Right atrium auricular region (tissue), 2 donors: ENCODE measurements around the gene SPRY4. TPM values are rescaled to one million over a fixed set of nuclear protein-coding genes. Genes with fewer than 3 reads are reported as not detected.

Source experiments
- DNase-seq: peaks from one replicate; pipeline ENCODE4 v3.0.0-alpha.2; 2019; ENCODE audit warnings: low spot score
- H3K27ac ChIP-seq, 2 donors: fragments of 200-600 bp; sonication (generic); 1 replicate in 1 of 2; 2 replicates in 1 of 2; pipeline ENCODE4 v1.5.1; 2016 to 2019
- H3K27me3 ChIP-seq, 2 donors: fragments of 200-600 bp; sonication (generic); one replicate each; pipeline versions ENCODE4 v1.5.1 to v1.6.0; 2017 to 2019
- H3K36me3 ChIP-seq: fragments of 200-600 bp; sonication (generic); one replicate; pipeline ENCODE4 v1.5.1; 2016
- H3K4me1 ChIP-seq, 2 donors: fragments of 200-600 bp; sonication (generic); one replicate each; pipeline versions ENCODE4 v1.5.1 to v1.6.0; 2017 to 2019
- H3K4me3 ChIP-seq, 2 donors: fragments of 200-600 bp; sonication (generic); 1 replicate in 1 of 2; 2 replicates in 1 of 2; pipeline ENCODE4 v1.5.1; 2017 to 2019; ENCODE audit warnings: mild to moderate bottlenecking in 1 of 2, moderate library complexity in 1 of 2
- H3K9me3 ChIP-seq, 2 donors: fragments of 200-600 bp; sonication (generic); one replicate each; pipeline ENCODE4 v1.5.1; 2019
- CTCF ChIP-seq, 2 donors: fragments of 200-600 bp; sonication (generic); IDR thresholded peaks; one replicate each; pipeline ENCODE4 v1.5.1; 2019; ENCODE audit warnings: antibody characterized with exemption in 2 of 2
- total RNA-seq, 2 donors: library from RNA; depleted of rRNA; stranded (reverse); fragments of >200 nt; gene quantifications; one replicate each; pipeline ENCODE4 v1.1.0, GENCODE V29; 2016

Gene SPRY4
- total RNA-seq, 2 donors from 2014 or later: 19.9 to 33.7 TPM

- peak overlapping the region; percentile 85 to 89 for H3K27ac ChIP-seq
- peak overlapping the region; percentile 3 to 79 for H3K4me3 ChIP-seq
- H3K4me1 ChIP-seq: peaks cover 0 to 86% of the 10 kb centered on the region in 2 donors
- no peaks in the 10 kb centered on the region for H3K36me3 ChIP-seq
- no peak for TF ChIP-seq CTCF (IDR thresholded peaks at IDR 0.05)
- H3K9me3 ChIP-seq: no peaks in the 10 kb centered on the region
- DNase-seq: no peak
- H3K27me3 ChIP-seq: no peaks in the 10 kb centered on the region
Observed at GRCh38 chr5:142319560-142320429, 5.0 kb downstream of the SPRY4 start.

DNA sequence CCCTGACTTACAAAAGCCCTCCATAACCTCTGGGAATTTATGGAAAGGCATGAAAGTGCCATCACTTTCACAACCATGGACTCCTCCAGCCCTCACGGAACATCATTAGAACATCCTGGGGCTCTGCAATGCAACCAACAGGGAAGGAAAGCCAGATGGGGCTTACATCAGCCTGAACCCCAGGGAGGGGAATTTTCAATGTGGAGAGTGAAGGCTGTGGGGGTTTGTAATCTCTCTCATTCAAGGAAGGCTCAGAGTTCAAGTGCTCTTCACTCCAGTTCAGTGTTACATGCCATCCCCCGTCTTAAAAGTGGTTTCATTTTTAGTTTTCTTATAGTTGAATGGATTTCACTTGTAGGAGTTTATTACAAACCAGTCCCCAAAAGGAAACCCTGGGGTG is 5.7 kb downstream of the SPRY4 start:
- Histone ChIP-seq H3K36me3 (peaks cover 6% of the 10 kb centered on the region), H3K27ac (peak overlapping the region; percentile 41 to 89), H3K4me1 (peaks cover 0 to 93% of the 10 kb centered on the region in 2 donors), H3K4me3 (peak overlapping the region in 1 of 2 donors; percentile 79), H3K27me3 (no peaks in the 10 kb centered on the region), H3K9me3 (no peaks in the 10 kb centered on the region)
- no peak for DNase-seq
- TF ChIP-seq CTCF (IDR thresholded peaks at IDR 0.05): no peak

DNA sequence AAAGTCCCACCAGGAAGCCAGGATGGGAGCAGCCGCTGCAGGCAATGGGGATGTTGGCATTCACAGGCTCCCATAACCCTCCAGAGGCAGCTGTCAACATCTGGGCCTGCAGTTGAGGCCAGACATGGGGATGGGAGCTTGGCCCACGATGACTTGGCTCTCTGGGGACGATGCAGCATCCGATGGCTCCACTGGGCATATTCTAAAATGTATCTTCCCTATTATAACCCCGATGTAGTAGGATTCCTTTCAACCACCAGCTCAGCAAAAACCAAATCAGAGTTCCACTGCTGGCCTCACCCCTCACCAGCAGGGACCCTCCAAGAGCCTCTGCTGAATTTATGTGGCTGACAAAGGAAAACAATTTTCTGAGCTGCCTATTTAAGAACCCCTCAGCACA is 7.1 kb downstream of the SPRY4 start:
- no peak for TF ChIP-seq CTCF (IDR thresholded peaks at IDR 0.05)
- H3K9me3 ChIP-seq: no peaks in the 10 kb centered on the region
- H3K4me3 ChIP-seq: no peak overlapping the region
- no peaks in the 10 kb centered on the region for H3K27me3 ChIP-seq
- H3K27ac ChIP-seq: peak overlapping the region; percentile 38 to 52
- peaks cover 10% of the 10 kb centered on the region for H3K36me3 ChIP-seq
- DNase-seq: no peak
- H3K4me1 ChIP-seq: peaks cover 0 to 100% of the 10 kb centered on the region in 2 donors

DNA sequence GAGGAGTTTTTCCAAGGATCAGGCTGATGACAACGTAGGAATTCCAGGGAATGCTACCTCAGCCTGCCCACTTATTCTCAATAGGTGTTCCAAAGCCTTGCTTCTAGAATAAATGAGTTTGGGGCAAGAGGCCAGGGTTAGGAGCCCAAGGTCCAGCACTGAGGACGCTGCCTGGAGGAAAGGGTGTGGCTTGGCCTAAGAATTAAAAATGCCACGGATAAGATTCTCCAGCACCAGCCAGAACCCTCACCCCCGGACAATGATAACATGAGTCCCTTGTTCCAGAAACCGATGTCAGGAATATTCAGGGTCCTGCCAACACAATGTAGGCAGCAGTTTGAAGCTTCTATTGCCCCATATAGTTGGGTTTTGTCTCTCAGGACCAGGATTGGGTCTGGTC is 7.6 kb downstream of the SPRY4 start:
- no peak overlapping the region for H3K4me3 ChIP-seq
- no peak for DNase-seq

DNA sequence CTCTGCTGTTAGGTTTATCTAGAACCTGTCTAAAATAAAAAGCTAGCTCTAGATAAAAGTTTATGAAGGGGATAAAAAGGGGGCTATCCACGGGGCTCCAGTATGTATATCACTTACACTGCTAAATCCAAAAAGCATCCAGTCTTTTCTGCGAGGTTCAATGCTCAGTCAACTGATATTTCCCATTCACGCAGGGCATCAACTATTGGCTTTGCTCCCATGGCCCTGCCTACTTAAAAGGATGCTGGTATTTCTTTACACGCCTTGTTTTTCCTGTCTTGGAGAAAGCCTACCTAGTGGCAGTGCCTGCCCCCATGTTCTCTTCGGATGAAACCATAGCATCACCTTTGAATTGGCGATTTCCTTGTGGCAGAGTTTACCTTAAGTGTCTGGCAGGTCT is 8.1 kb downstream of the SPRY4 start:
- Histone ChIP-seq H3K4me1 (peaks cover 0 to 93% of the 10 kb centered on the region in 2 donors), H3K4me3 (no peak overlapping the region), H3K27ac (peak overlapping the region; percentile 38 to 52), H3K9me3 (no peaks in the 10 kb centered on the region), H3K36me3 (peaks cover 10% of the 10 kb centered on the region), H3K27me3 (no peaks in the 10 kb centered on the region)
- DNase-seq: no peak
- no peak for TF ChIP-seq CTCF (IDR thresholded peaks at IDR 0.05)

More for the DNA sequence above, 7.6 kb downstream of the SPRY4 start:
- H3K4me1 ChIP-seq: peaks cover 0 to 98% of the 10 kb centered on the region in 2 donors
- H3K9me3 ChIP-seq: no peaks in the 10 kb centered on the region
- H3K27ac ChIP-seq: peak overlapping the region; percentile 38 to 52
- no peak for TF ChIP-seq CTCF (IDR thresholded peaks at IDR 0.05)
- H3K27me3 ChIP-seq: no peaks in the 10 kb centered on the region
- peaks cover 10% of the 10 kb centered on the region for H3K36me3 ChIP-seq
